ENCODE results near the gene AFF2.

The AFF2 gene

DNA sequence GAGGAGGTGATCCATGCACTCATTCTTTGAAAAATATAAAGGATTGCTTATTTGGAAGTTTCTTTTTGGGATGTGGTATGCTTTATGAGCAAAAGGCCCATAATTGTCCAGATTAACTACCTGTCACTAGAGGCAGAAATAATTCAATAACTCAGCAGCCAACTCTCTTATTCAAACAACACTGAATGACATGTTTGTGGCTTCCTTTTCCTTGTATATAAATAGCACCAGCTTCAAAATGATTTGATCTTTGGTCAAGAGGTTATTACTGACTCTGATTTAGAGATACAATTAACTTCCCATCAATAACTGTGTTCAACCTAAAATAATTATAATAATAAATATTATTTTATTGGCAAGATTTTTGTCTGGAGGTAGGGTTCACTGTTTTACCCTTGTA, 232.3 kb downstream of the AFF2 start:
- no peak overlapping the region for H3K4me2 ChIP-seq
- H3K79me2 ChIP-seq (ENCODE audit: insufficient read depth, low read depth) = no peaks in the 10 kb centered on the region
- H3K4me3 ChIP-seq (IDR thresholded peaks at IDR 0.05; ENCODE audit: insufficient read depth, low read depth, low read length) = no peak overlapping the region
- H2AFZ ChIP-seq (ENCODE audit: low read depth) = no peak overlapping the region
- no peak overlapping the region for H3K27ac ChIP-seq
- no peaks in the 10 kb centered on the region for H4K20me1 ChIP-seq (ENCODE audit: insufficient read depth)
- H3K4me1 ChIP-seq (ENCODE audit: low read depth, poor library complexity, severe bottlenecking) = no peaks in the 10 kb centered on the region
- no peaks in the 10 kb centered on the region for H3K36me3 ChIP-seq (ENCODE audit: insufficient read depth)
- H3K9ac ChIP-seq = no peak overlapping the region
- H3K27me3 ChIP-seq (ENCODE audit: insufficient read depth, low read depth) = no peaks in the 10 kb centered on the region
- TF ChIP-seq, protein P1, sequence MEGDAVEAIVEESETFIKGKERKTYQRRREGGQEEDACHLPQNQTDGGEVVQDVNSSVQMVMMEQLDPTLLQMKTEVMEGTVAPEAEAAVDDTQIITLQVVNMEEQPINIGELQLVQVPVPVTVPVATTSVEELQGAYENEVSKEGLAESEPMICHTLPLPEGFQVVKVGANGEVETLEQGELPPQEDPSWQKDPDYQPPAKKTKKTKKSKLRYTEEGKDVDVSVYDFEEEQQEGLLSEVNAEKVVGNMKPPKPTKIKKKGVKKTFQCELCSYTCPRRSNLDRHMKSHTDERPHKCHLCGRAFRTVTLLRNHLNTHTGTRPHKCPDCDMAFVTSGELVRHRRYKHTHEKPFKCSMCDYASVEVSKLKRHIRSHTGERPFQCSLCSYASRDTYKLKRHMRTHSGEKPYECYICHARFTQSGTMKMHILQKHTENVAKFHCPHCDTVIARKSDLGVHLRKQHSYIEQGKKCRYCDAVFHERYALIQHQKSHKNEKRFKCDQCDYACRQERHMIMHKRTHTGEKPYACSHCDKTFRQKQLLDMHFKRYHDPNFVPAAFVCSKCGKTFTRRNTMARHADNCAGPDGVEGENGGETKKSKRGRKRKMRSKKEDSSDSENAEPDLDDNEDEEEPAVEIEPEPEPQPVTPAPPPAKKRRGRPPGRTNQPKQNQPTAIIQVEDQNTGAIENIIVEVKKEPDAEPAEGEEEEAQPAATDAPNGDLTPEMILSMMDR (conservative IDR thresholded peaks at IDR 0.05; ENCODE audit: low read depth, low read length) = no peak

- H3K79me2 ChIP-seq (ENCODE audit: insufficient read depth, low read depth) = no peaks in the 10 kb centered on the region
- no peaks in the 10 kb centered on the region for H3K27me3 ChIP-seq (ENCODE audit: insufficient read depth, low read depth)
- peaks cover 3% of the 10 kb centered on the region for H3K4me1 ChIP-seq (ENCODE audit: low read depth, poor library complexity, severe bottlenecking)
- no peak overlapping the region for H3K4me3 ChIP-seq (IDR thresholded peaks at IDR 0.05; ENCODE audit: insufficient read depth, low read depth, low read length)
- TF ChIP-seq, protein P1 (conservative IDR thresholded peaks at IDR 0.05; ENCODE audit: low read depth, low read length) = no peak
- no peaks in the 10 kb centered on the region for H3K36me3 ChIP-seq (ENCODE audit: insufficient read depth)
- no peak overlapping the region for H3K27ac ChIP-seq
- H2AFZ ChIP-seq (ENCODE audit: low read depth) = no peak overlapping the region
- no peaks in the 10 kb centered on the region for H4K20me1 ChIP-seq (ENCODE audit: insufficient read depth)
- H3K4me2 ChIP-seq = no peak overlapping the region
- no peak overlapping the region for H3K9ac ChIP-seq
These were observed 241.0 kb downstream of the AFF2 start for GRCh38 chrX:148741441-148741840.

GRCh38 chrX:148755111-148755510, 254.7 kb downstream of the AFF2 start:
- Histone ChIP-seq H3K27me3 (ENCODE audit: insufficient read depth, low read depth) (no peaks in the 10 kb centered on the region), H3K79me2 (ENCODE audit: insufficient read depth, low read depth) (no peaks in the 10 kb centered on the region), H3K4me1 (ENCODE audit: low read depth, poor library complexity, severe bottlenecking) (no peaks in the 10 kb centered on the region), H3K9ac (no peak overlapping the region), H3K4me2 (no peak overlapping the region), H3K4me3 (IDR thresholded peaks at IDR 0.05; ENCODE audit: insufficient read depth, low read depth, low read length) (no peak overlapping the region), H4K20me1 (ENCODE audit: insufficient read depth) (no peaks in the 10 kb centered on the region), H3K36me3 (ENCODE audit: insufficient read depth) (no peaks in the 10 kb centered on the region), H2AFZ (ENCODE audit: low read depth) (no peak overlapping the region), H3K27ac (no peak overlapping the region)
- TF ChIP-seq, protein P1 (conservative IDR thresholded peaks at IDR 0.05; ENCODE audit: low read depth, low read length) = no peak

DNA sequence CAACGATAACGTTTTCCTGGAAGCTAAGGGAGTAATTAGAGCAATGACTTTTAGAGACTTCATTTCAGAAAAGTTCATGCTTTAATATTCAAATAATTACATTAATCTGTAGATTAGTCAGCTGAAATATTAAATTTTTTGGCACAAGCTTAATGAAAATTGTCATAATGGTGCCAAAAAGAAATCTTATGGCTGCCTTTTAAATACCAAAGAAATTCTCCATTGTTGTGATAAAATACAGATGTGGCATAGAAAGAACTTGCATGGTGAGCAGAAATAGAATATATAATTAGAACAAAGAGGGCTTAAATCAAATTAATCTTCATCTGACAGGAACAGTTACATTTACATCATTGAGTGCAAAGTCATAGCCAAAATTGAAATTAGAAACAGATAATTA, 263.5 kb downstream of the AFF2 start:
- H3K27me3 ChIP-seq (ENCODE audit: insufficient read depth, low read depth) = no peaks in the 10 kb centered on the region
- H3K9ac ChIP-seq = no peak overlapping the region
- TF ChIP-seq, protein P1 (conservative IDR thresholded peaks at IDR 0.05; ENCODE audit: low read depth, low read length) = no peak
- no peaks in the 10 kb centered on the region for H3K36me3 ChIP-seq (ENCODE audit: insufficient read depth)
- no peaks in the 10 kb centered on the region for H3K4me1 ChIP-seq (ENCODE audit: low read depth, poor library complexity, severe bottlenecking)
- no peak overlapping the region for H3K4me2 ChIP-seq
- no peaks in the 10 kb centered on the region for H3K79me2 ChIP-seq (ENCODE audit: insufficient read depth, low read depth)
- no peak overlapping the region for H2AFZ ChIP-seq (ENCODE audit: low read depth)
- no peaks in the 10 kb centered on the region for H4K20me1 ChIP-seq (ENCODE audit: insufficient read depth)
- H3K27ac ChIP-seq = no peak overlapping the region
- H3K4me3 ChIP-seq (IDR thresholded peaks at IDR 0.05; ENCODE audit: insufficient read depth, low read depth, low read length) = no peak overlapping the region
